KOPT-K1 (cell line): ENCODE results near the gene RTL10.

Experiments used
- H3K27ac ChIP-seq: fragments of 200-600 bp; sonication (generic); 2 replicates; pipeline ENCODE4 v1.5.1; 2016; ENCODE audit warnings: antibody characterized with exemption, mild to moderate bottlenecking, low read depth, low read length; ENCODE audit not compliant: poor library complexity, severe bottlenecking
- H3K36me3 ChIP-seq: fragments of 200-600 bp; sonication (generic); 2 replicates; pipeline ENCODE4 v1.5.1; 2017; ENCODE audit warnings: antibody characterized with exemption, mild to moderate bottlenecking, low read length, moderate library complexity; ENCODE audit not compliant: insufficient read depth
- H3K9me3 ChIP-seq: fragments of 200-600 bp; sonication (generic); 2 replicates; pipeline ENCODE4 v1.5.1; 2017; ENCODE audit warnings: antibody characterized with exemption, low read length, mild to moderate bottlenecking; ENCODE audit not compliant: insufficient read depth, poor library complexity, severe bottlenecking

Gene RTL10

DNA sequence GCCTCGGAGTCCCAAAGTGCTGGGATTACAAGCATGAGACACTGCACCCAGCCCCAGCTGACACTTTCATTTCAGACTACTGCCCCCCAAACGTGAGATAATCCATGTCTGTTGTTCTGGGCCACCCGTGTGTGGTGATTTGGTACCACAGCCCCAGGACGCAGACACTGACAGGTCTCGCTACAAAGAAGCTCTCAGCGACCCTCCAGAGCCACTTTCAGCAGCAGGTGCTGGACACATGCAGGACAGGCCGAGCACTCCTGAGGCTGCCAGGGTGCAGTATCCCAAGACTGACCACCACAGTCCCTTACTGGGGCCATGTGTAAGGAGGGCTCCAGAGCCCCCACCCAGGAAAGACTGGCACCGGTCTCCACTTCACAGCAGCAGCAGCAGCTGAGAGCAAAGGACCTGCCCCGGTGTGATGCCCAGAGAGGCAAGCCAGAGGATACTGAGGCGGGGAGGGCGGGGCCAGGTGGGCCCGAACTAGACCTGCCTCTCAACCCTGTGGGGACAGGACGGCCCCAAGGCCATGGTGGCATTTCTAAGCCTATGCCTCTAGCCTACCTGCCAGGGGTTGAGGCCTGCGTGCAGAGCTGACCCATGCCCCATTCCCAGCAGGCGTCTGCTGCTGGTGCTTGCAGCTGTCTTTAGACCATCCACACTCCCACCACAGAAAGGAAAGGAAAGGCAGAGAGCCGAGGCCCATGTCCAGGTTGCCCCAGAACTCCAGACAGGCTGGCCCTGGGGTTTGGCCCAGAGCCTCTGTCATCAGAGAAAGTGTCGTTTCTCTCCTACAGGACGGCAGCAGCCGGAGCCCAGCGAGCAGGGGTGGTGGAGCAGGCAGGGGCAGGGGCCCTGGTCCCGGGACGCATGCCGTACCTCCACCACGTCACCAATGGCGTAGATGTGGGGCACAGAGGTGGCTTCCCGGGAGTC is 28.0 kb upstream of the RTL10 start:
- H3K9me3 ChIP-seq = no peaks in the 10 kb centered on the region
- H3K27ac ChIP-seq = no peak overlapping the region

DNA sequence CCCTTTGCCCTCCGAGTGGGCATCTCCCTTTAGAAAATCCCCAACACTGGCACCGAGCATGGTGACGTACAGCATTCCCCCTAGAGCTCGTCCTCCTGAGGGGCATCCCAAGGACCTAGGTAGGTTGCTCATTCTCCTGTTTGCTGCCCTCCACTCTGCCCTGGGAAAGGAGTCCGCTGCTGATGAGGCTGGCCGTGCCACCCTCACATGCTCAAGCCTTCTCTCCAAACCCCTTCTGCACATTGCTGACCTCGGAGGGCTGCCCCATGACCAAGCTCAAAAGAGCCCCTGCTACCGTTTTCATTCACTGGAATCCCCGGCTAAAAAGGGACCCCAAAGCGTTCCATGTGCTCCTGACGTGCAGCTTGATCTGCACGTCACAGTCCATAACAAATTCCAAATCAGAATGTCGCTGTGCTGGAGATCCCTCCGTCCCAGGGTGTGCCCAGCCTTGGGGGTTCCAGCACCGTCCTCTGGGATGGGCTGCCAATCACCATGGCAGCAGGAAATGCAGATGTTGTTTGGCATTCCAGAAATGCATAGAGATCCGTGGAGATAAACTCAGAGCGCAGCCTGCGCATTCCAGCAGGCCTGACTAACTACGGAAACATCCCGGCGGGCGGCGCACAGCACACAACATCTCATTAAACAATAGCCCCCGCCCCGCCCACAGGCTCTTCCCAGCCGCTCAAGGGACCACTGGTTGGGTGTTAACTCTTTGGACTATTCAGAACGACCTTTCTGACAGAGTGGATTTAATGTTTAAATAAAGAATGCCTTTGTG is 26.3 kb upstream of the RTL10 start:
- Histone ChIP-seq H3K9me3 (no peaks in the 10 kb centered on the region), H3K36me3 (no peaks in the 10 kb centered on the region), H3K27ac (no peak overlapping the region)

More for the DNA sequence above, 28.0 kb upstream of the RTL10 start:
- H3K36me3 ChIP-seq = no peaks in the 10 kb centered on the region

GRCh38 chr22:19879992-19880785 is 25.5 kb upstream of the RTL10 start:
- no peaks in the 10 kb centered on the region for H3K9me3 ChIP-seq
- no peaks in the 10 kb centered on the region for H3K36me3 ChIP-seq
- peak overlapping the region; percentile 24 for H3K27ac ChIP-seq

GRCh38 chr22:19879643-19879991 is 24.9 kb upstream of the RTL10 start:
- Histone ChIP-seq H3K9me3 (no peaks in the 10 kb centered on the region), H3K27ac (peak overlapping the region; percentile 24), H3K36me3 (no peaks in the 10 kb centered on the region)

DNA sequence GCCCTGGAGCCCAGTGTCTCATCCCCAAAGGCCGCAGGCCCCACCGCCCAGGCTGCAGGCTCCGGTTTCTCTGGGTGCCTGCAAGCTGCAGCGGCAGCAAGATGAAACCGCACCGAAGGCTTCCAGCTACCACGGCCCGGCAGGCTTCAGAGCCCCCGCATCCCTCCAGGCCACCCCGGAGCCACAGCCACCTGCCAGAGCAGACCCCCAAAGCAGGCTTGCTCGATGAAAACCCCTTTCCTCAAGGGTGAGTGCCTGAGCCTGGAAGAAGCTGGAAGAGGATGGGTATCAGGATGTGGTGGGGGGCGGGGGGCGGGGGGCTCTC is 24.5 kb upstream of the RTL10 start:
- Histone ChIP-seq H3K36me3 (no peaks in the 10 kb centered on the region), H3K9me3 (no peaks in the 10 kb centered on the region), H3K27ac (no peak overlapping the region)

- Histone ChIP-seq H3K9me3 (no peaks in the 10 kb centered on the region), H3K27ac (no peak overlapping the region)
Observed at GRCh38 chr22:19878461-19879245, 24.0 kb upstream of the RTL10 start.

DNA sequence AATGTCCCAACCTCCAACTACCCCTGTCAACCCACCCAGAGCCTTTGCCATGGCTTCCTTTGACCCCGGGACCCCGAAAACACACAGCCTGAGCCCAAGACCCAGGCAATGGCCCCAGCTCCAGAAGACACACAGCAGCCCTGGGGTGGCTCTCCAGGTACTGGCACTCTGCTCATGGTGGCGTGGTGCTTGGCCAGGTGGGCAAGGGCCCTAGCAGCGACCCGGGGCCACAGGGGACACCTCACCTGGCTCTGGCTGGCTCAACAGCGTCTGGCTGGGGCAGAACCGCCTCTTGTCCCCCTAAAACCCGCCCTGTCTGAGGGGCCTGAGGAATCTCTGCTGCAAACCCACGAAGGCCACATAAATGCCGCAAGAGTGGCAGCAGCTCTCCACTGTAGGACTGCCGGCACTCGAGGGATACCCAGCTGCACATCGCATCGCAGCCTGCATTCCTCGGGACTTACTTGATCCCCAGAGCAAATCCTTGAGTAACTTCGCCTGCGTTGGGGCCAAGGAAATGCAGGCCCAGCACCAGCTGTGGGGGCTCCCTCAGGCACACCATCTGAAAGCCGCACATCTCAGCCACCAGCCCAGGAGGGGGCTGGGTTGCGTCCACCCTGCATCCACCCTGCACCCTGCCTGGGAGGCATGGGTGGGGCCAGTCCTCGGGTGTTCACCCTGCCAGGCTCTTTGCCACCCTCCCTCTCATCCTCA is 23.1 kb upstream of the RTL10 start:
- H3K9me3 ChIP-seq = no peaks in the 10 kb centered on the region
- no peak overlapping the region for H3K27ac ChIP-seq
- no peaks in the 10 kb centered on the region for H3K36me3 ChIP-seq

More at GRCh38 chr22:19878461-19879245, 24.0 kb upstream of the RTL10 start:
- no peaks in the 10 kb centered on the region for H3K36me3 ChIP-seq

GRCh38 chr22:19876941-19877625 is 22.4 kb upstream of the RTL10 start:
- Histone ChIP-seq H3K9me3 (no peaks in the 10 kb centered on the region), H3K27ac (no peak overlapping the region), H3K36me3 (no peaks in the 10 kb centered on the region)

- Histone ChIP-seq H3K36me3 (no peaks in the 10 kb centered on the region), H3K9me3 (no peaks in the 10 kb centered on the region), H3K27ac (no peak overlapping the region)
Observed at GRCh38 chr22:19876314-19876940, 21.8 kb upstream of the RTL10 start.

DNA sequence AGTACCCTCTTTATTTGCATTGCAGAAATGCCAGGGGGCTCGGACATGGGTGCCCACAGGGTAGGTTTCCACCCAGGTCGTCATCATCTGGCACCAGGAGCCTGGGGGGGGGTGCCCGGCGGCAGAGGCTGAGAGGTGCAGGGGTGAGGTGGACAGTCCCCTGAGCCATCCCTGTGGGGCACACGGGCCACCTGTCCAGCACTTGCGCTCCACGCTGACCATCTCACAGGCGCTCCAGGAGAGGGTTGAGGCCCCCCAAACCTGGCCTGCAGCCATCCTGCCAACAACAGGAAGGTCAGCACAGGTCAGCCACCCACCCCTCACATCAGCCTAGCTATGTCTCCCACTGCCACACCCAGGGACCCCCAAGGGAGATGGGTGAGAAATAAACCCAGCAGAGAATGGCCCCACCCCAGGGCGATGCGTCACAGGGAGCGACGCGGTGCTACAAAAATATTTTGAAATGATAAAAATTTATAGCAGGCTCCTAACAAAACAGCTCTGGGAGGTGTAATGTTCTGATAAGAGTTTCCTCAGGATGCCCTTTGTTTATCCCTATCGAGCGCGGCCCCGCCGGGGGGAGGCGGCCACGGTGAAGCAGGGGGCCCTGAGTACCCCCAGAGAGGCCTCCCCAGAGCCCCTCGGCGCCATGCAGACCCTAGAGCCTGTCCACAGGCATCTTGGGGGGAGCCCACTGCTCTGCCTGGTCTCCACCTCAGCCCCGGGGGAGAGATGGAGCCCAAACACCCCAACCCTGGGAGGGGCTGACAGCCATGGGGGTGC is 21.0 kb upstream of the RTL10 start:
- no peak overlapping the region for H3K27ac ChIP-seq
- H3K36me3 ChIP-seq = no peaks in the 10 kb centered on the region
- H3K9me3 ChIP-seq = no peaks in the 10 kb centered on the region

DNA sequence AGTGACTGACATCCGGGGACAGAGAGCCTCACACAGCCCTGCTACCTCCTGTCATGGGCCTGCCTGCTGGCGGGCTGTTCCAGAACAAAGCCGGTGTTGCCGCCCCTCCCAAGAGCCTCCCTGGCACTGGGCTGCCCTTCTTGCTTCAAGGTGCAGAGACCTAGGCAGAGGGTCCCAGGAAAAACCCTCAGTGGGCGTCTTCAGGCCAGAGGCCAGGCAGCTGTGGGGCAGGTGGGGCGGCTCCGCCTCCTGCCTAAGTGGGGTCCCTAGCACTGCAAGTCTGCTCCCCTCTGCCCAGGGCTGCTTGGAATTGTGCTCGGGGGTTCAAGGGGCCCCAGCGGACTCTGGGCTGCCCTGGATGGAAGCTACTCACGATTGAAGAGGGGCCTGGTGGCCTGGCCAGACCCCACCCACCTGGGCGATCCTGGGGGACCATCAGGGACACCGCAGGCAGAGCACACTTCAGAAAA is 20.4 kb upstream of the RTL10 start:
- Histone ChIP-seq H3K9me3 (no peaks in the 10 kb centered on the region), H3K27ac (peak overlapping the region; percentile 32), H3K36me3 (no peaks in the 10 kb centered on the region)

- H3K27ac ChIP-seq = peak overlapping the region; percentile 32
- H3K9me3 ChIP-seq = no peaks in the 10 kb centered on the region
- no peaks in the 10 kb centered on the region for H3K36me3 ChIP-seq
Observed at GRCh38 chr22:19874307-19875060, 19.8 kb upstream of the RTL10 start.
